CMK (cell line): ENCODE measurements around the gene VASN.

Experiments
- DNase-seq: peaks from one replicate; pipeline ENCODE4 v3.0.0-alpha.2; 2010; ENCODE audit warnings: low read depth

The VASN gene

GRCh38 chr16:4372578-4373355 is 1.1 kb downstream of the VASN start:
- DNase-seq: no peak

DNA sequence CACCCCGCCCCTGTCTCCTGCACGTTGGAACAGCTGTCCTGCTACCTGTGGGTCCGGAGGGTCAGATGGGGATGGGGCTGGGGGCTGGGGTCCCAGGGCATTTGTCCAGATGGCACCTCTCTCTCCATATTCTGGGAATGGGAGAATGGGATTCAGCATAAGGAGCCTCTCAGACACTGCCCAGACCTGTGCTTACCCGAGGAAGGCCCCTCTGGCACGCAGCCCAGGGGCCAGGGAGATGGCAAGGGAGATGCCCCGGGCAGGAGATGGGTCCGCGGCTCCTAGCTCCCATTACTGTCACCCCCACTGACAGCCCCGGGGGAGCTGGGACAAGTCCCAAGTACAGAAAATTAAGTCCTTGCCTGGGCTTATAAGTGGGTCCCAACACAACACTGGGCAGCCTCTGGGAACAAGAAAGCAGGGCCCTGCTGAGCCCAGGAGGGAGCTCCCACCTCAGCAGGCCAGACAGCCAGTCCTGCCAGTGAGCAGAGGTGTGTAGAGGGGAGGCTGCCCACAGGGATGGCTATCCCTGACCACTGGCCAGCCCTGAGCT is 1.8 kb downstream of the VASN start:
- DNase-seq: no peak

GRCh38 chr16:4373909-4374742 is 2.5 kb downstream of the VASN start:
- no peak for DNase-seq

DNA sequence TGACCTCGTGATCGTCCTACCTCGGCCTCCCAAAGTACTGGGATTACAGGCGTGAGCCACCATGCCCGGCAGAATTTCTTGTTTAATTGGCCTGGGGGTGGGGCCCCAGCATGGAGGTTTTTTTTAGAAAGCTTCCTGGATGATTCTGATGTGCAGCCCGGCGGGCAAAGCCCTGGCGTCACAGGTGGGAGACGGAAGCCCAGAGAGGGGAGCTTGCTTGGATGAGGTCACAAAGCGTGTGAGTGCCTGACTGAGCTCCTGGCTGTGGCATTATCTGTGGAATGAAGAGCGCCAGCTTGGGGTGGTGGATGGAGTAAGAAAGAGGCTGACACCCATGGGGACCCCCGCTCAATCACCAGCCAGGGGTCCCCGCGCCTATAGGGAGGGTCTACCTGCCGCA is 4.1 kb downstream of the VASN start:
- DNase-seq: no peak

- no peak for DNase-seq
Measured at GRCh38 chr16:4376126-4376892, 4.7 kb downstream of the VASN start.

GRCh38 chr16:4376893-4377572 is 5.4 kb downstream of the VASN start:
- no peak for DNase-seq

- no peak for DNase-seq
Measured at GRCh38 chr16:4377573-4378154, 6.0 kb downstream of the VASN start.

- DNase-seq: no peak
Measured at GRCh38 chr16:4378161-4378666, 6.6 kb downstream of the VASN start.

- no peak for DNase-seq
Measured at GRCh38 chr16:4378999-4379690, 7.5 kb downstream of the VASN start.

GRCh38 chr16:4380119-4381063 is 8.7 kb downstream of the VASN start:
- DNase-seq: no peak

- no peak for DNase-seq
Measured at GRCh38 chr16:4381072-4381934, 9.7 kb downstream of the VASN start.

GRCh38 chr16:4381935-4382794 is 10.5 kb downstream of the VASN start:
- DNase-seq: no peak

DNA sequence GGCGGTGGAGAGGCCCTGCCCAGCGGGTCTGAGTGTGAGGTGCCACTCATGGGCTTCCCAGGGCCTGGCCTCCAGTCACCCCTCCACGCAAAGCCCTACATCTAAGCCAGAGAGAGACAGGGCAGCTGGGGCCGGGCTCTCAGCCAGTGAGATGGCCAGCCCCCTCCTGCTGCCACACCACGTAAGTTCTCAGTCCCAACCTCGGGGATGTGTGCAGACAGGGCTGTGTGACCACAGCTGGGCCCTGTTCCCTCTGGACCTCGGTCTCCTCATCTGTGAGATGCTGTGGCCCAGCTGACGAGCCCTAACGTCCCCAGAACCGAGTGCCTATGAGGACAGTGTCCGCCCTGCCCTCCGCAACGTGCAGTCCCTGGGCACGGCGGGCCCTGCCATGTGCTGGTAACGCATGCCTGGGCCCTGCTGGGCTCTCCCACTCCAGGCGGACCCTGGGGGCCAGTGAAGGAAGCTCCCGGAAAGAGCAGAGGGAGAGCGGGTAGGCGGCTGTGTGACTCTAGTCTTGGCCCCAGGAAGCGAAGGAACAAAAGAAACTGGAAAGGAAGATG is 11.2 kb downstream of the VASN start:
- no peak for DNase-seq

- no peak for DNase-seq
Measured at GRCh38 chr16:4383591-4384444, 12.2 kb downstream of the VASN start.

DNA sequence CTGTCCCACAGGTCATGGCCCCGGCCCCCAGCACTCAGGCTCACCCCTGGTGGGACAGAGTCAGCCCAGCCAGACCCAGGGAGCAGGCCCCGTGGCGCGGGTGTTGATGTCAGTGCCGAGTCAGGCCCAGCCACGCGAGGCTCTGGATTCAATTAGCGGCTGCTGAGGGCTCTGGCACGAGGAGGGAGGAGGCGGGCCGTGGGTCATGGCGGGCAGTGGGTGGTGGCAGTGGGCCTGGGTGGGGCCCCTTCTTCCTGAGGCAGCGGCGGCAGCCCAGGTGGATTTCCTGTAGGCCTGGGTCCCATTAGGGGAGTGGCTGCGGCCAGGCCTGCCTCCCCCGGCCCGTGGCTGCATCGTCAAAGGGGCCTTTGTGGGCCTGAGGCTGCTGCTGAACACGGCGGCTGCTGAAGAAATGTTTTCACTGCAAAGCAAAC is 12.9 kb downstream of the VASN start:
- no peak for DNase-seq
